Fibroblast of gingiva (primary cell): ENCODE measurements around the gene TBL1XR1.
"Not testable (repeated sequence)": the region's sequence is repeated elsewhere in the genome, so short reads cannot be mapped to it uniquely, and the experiment has no call there.

ENCODE experiments used
- DNase-seq: peaks from one replicate; pipeline ENCODE4 v3.0.0-alpha.2; 2011; ENCODE audit warnings: low read depth

The TBL1XR1 gene

DNA sequence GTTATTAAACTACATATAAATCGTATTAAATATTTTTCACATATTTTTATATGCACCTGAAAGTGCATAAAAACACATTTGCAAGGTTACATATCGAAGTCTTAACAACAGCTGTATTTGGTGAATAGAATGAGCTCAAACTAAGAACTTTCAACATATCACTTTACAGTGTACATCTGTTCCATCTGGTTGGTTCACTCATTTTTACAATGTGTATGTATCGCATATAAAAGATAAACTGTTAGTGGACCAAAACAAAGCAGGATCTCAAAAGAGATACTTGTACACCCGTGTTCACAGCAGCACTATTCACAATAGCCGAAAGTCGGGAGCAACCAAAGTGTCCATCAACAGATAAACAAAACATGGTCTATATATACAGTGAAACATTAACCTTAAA lies 55.8 kb downstream of the TBL1XR1 start:
- no peak for DNase-seq

DNA sequence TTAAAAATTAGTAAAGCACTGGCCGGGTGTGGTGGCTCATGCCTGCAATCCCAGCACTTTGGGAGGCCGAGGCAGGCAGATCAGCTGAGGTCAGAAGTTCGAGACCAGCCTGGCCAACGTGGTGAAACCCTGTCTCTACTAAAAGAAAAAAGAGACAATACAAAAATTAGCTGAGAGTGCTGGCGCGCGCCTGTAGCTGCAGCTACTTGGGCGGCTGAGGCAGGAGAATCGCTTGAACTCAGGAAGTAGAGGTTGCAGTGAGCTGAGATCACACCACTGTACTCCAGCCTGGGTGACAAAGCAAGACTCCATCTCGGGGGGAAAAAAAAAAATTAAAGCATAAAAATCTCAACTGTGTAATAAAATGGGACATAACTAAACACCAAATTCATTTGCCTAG lies 58.1 kb downstream of the TBL1XR1 start:
- not testable (repeated sequence) for DNase-seq

DNA sequence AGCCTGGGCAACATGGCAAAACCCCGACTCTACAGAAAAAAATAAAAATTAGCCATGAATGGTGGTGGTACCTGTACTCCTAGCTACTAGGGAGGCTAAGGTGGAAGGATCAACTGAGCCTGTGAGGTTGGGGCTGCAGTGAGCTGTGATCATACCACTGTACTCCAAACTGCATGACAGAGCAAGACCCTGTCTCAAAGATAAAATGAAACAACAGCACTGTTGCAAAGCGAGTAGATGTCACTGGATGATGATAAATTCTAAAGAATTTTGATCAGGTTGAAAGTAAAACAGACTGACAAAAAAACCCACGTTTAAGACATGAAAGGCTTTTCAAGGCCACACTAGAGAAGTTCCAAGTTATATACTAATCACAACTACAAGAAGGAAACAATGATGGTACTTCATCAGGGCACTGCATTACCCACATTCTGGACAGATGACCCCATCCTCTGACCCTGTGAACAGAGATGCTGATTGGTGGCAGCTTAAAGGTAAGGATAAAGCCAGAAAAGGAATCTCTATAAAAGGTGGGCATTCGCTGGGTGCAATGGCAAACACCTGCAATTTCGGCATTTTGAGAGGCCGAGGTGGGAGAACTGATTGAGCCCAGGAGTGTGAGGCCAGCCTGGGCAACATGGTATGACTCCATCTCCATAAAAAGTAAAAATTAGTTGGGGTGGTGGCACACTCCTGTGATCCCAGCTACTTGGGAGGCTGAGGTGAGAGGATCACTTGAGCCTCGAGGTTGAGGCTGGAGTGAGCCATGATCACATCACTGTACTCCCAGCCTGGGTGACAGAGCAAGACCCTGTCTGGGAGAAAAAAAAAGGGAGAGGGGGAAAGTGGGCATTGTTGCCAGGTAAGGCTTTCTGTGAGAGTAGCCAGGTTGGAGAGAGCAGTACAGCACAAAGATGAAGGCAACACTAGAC lies 59.2 kb downstream of the TBL1XR1 start:
- DNase-seq = no peak

DNA sequence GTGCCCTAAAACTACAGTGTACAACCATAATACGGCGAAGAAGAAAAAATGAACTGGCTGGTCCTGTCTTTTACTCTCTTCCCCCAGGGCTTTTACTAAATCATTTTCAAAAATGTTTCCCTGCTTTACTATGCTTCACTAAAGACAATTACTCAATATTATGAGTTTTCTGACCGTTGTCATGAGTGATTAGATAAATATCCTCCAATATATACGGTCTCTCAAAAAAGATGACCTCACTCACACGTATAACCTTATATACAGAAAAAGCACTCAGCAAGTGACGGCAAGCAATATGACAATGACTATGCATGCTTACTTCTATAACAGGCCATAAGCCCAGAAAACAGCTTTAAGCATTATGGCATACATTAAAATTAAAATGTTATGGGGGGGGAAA lies 60.5 kb downstream of the TBL1XR1 start:
- no peak for DNase-seq

DNA sequence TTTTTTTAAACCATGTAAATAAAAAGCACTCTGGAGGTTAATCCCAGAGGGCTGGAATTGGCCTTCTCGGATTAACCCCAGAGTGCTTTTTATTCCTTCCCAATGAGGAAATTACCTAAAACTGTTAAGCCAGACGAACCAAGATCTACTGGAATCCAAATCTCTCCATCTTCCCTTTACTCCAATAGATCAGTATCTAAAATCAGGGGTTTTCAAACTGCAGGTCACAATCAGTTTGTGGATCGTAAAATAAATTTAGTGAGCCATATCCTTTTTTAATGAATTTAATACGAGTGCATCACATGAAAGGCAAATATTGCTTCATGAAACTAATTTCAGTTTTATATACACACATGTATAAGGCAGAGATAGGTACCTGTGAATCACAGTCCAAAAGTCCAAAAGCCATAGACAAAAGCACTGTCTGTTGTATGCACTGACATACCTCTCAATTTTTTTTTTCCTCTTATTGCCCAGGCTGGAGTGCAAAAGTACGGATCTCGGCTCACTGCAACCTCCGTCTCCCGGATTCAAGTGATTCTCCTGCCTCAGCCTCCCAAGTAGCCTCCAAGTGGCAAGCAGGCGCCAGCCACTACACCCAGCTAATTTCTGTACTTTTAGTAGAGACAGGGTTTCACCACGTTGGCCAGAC lies 61.3 kb downstream of the TBL1XR1 start:
- DNase-seq = no peak

DNA sequence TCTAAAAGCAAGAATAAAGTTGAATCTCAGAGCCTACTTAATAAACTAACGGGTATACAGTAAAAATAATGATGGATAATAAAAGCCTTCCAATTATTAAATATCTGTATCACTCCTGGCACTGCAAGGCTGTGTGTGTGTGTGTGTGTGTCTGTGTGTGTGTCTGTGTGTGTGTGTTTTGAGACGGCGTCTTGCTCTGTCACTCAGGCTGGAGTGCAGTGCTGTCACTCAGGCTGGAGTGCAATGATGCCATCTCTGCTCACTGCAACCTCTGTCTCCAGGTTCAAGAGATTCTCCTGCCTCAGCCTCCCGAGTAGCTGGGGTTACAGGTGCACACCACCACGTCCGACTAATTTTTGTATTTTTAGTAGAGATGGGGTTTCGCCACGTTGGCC lies 62.5 kb downstream of the TBL1XR1 start:
- DNase-seq = no peak

DNA sequence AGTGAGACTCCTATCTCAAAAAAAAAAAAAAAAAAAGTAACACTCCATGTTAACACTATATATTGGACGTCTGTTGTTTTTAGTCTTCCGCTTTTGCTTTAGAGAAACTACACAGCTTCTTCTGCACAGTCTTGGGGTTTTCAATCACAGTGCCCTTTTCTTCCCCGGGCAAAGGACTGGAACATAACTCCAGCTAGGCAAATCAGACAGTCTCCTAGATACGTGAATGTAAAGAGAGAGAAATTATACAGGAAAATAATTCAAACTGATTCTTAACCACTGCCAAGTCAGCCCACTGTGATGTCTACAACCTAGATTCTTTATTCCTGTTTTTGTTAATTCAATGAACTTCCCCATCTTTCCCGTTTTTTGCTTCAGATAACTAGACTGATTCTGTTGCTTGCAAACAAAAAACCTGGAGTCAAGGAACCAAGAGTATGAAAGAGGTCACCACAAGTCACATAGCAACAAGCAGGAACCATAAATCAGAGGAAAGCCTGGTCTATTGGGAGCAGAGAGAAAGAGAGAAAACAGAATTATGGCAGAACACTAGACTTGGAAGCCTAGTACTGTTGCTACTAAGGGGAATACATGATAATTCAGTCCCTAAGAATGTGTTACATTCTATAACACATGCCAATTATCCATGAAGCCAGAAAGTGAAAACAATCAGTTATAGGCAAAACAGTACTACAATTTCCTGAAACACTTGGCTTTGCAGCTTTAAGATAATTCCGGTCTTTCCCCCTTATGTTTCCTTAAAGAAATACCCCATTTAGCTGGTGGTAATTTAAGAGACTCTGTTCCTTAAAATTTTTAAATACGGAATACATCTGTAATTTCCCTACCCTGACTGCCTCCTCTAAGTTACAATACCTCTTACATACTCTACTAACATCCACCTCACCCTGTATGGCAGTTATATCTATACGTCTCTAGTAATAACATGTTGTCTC lies 63.1 kb downstream of the TBL1XR1 start:
- DNase-seq = no peak

DNA sequence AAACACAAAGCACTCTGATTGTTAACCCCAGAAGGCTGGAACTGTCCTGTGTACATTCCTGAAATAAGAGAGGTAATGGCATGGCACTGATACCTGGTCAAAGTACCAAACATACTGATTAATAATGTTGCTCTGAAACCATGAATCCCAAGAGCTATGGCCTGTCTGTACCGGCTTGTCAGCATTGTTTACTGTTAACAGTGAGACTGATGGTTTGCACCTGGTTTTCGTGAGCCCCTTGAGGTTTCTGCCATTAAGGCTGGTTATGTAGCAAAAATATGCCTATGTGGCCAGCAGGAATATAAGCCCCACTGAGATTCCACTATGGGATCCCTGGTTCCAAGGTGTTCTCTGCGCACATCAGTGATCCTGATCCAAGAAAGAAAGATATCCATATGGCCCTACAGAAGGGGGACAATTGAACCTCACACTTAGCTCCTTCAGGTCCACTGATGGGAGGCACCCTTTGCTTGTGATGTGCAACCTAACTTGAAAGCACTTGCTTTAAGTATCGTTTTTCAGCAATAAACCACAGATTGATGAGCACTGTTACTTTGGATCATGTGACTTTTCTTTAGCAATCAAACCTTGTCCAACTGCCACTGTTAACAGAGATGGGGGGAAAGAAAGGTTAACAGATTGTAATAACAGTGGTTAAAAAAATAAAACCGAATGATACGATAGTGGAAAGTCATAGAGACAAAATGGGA lies 65.2 kb downstream of the TBL1XR1 start:
- DNase-seq = peak; percentile 7

DNA sequence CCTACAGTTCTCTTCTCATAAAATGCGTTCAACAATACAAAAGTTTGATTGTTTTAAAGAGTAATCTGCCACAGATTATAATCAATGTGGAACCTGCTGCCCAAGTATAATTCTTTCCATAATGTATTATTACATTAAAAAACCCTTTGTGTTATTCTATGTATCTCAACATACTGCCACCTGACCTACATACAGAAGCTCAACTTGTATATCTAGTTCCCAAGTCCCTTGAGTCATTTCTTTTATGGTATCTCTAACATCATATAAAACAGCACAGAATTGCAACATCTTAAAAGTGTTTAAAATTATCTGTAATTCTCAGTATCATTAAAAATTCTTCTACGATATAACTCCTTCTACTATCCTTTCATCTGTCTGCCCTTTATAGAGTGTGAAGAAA lies 70.3 kb downstream of the TBL1XR1 start:
- DNase-seq = no peak

DNA sequence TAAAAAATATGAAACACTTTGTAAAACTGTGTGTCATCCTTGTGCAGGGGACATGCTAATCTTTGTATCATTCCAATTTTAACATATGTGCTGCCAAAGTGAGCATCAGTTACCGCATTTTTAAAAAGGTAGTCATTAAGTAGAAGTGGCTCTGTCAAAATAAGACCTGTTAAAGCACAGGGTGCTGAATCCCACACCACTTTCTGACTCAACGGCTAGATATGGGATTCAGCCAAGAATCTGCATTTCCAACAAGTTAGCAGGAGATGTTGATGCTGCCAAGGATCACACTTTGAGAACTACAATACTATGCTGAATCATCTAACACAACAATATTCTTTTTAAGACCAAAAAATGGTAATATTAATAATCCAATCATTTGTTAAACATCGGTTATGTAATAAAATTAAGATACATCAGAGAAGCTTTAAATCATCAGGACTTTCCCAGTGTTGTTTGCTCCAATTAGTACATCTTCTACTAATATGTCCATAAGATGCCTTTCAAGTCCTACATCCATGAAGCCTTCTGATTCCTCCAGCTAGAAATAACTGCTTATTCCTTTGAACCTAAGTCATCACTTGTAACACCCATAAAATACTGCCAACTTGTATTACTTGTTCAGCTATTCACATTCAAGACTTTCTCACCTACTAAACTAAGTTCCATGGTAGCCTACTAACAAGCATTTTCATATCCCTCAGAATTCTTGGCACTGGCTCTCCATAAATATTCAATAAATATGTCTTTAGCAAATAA lies 71.1 kb downstream of the TBL1XR1 start:
- DNase-seq = peak; percentile 60

DNA sequence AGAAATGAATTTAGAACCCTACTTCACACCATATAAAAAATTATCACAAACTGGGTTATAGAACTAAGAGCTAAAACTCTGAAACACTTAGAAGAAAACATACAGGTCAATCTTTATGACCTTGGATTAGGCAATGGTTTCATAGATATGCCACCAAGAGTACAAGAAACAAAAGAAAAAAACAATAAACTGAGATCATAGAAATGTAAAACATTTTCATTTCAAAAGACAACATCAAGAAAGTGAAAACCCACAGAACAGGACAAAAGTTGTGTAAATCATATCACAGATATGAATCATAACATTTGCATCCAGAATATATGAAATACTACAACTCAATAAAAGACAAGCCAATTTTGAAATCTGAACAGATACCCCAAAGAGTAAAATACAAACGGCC lies 72.4 kb downstream of the TBL1XR1 start:
- peak; percentile 34 for DNase-seq

DNA sequence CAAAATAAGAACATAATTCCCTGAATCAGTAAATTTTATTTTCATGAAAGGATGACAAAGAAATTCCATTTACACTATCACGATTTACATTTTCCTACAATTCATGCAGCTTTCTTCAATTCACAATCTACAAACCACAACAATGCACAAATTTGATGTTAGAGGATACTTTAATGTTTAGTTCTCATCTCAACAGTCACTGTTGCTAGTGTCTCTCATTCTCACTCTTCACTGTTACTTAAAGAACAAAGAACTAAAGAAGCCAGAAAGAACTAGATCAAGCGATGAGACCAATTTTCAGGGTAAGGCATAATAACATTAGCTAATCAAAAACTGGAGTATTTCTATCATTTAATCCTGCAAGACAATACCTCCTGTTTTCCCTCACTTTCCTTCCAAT lies 73.5 kb downstream of the TBL1XR1 start:
- DNase-seq = no peak

DNA sequence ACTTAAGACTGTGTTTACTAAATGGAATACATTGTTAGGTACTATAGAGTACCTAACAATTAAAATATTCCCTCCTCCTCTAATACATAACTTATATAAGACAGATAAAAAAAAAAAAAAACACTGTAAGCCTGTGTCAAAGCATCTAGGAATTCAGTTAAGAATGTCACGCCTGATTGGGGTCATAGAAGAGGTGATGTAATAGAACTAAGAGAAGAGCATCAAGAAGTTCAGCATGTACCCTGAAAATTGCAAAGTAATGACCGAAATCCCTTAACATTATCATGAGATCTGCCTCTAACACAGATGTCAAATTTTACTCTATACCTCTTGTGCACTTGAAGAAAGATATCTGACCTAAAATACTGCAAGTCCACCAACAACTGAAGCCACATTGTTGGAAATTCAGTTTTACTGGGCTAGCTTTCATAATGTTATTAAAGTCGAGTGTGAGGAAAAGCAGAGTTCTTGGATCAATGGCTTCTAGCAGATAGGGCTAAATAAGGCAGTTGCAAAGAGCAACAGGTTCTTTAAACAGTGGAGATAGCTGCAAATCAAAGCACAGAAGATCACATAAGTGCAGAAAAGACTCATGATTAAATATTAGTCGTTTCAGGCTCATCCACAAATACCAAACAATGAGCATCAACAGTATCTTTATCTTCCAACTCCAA lies 75.0 kb downstream of the TBL1XR1 start:
- DNase-seq = no peak

DNA sequence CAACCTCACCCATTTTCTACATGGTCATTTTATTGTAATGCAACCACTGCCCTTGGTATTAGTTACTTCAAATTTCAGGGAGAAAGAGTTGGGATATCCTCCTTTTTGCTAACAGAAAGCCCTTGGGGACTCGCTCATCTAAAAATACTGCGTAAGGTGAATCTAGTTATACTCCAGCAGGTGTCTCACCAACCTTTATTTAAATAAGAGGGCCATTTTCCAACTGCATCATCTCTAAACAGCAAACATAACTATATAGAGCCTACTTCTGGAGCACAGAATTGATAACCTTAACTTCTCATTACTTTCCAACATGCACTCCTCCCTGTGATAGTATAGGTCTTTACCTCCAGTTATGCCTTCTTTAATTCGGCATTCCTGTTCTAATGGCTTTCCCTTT lies 77.5 kb downstream of the TBL1XR1 start:
- DNase-seq = no peak

DNA sequence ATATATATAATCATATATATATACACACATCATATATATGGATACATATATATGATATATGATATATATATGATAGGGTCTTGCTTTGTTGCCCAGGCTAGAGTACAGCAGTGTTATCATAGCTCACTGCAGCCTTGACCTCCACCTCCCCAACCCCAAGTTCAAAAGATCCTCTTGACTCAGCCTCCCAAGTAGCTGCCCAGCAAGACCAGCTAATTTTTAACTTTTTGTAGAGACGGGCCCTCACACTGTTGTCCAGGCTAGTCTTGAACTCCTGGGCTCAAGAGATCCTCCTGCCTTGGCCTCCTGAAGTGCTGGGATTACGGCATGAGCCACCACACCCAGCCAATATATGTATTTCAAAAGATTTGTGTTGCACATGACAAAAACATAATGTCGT lies 83.0 kb downstream of the TBL1XR1 start:
- DNase-seq = no peak

DNA sequence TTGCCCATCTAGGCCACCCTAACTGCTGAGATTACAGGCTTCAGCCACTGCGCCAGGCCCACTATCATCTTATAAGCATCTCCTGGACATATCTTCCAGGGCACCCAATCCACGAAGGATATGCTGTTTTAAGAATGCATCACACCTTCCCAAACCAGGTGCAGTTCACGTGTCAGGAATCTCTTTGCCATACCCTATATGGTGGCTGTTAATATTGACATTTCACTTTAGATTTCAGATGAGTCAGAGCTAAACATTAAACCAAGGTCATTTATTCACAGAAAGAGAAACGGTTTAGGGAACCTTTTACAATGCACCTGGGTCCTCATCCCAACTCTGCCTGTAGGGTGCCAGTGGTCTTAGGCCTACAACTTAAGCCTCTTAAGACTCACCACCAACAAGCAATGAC lies 85.7 kb downstream of the TBL1XR1 start:
- DNase-seq = no peak

DNA sequence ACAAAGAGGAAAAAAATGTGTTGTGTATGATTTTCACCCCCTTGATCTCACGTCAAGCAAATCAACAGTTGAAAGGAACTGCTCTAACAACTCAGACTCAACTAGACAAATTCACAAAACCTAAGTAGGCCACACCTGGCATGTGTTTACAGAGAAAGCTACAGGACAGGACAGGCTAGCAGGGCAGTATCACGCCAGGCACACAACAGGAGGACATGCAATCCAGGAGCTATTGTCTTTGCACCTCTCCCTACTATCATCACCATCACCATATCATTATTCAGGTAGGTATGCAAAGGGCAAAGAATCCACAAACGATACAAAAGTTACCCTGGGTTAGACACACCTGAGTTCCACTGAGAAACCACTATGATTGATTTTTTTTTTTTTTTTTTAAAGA lies 86.4 kb downstream of the TBL1XR1 start:
- DNase-seq = no peak

DNA sequence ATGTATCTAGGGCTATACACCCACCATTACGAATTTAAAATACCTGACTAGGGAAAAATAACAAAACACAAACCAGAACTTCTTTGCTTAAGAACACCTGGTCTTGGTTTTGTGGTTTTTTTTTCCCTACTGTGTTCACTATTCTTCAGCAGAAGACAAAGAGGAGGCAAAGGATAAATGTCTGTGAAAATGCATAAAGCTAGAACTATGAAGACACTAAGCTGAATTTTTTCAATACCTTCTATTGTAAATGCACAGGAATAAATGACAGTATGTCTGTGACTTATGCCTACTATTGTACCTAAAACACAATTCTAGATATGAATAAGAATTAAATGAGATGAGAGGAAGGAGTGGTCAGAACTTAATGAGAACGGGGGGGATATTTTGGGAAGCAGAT lies 86.9 kb downstream of the TBL1XR1 start:
- DNase-seq = no peak

DNA sequence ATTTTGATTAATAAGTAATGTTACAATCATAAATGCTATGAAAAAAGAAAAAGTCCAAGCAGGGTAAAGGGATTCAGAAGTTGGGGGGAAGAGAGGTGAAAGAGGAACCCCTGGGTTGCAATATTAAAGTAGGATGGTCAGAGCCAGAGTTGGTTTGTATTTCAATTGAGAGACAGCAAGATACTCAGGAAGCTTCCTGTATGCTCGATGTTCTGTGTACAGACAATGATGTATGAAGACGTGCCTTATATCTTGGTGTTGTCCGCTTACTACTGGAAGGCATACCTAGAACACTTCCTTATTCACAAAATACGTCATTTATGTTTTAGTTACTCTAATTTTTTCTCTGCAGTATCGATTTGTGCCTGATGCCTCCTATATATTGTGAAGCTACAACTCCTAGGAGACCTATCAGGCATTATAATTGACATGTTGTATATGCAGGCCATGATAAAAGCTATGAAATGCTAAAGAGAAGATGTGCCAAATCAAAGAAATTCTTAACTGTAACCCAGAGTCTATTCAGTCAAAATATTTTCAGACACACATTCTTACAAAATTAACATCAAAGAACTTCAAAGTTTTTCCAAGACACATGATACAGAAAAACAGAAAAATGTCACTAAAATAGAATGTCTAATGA lies 87.5 kb downstream of the TBL1XR1 start:
- DNase-seq = no peak

DNA sequence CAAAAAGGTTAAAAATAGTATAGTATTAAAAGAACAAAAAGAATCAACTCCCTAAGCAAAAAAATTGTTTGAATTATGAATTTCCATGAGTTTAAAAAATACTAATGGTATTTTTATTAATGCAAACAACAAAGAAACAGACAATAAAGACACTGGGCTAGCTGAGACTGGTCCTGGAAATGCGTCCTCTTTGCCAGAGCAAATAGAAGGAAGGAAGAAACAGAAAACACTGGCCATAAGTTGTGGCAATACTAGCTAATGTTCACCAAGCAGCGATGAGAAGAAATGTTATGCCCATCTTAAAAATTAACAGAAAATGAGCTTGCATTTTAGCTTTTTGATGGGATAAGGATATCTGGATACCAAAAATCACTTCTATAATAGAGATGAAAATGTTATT lies 88.6 kb downstream of the TBL1XR1 start:
- DNase-seq = no peak
